Type B pancreatic cell (in vitro differentiated cells): ENCODE data around the gene GRHPR. TPM values are rescaled to one million over a fixed set of nuclear protein-coding genes. Genes with fewer than 3 reads are reported as not detected.
"Not testable (repeated sequence)": the region's sequence is repeated elsewhere in the genome, so short reads cannot be mapped to it uniquely, and the experiment has no call there.

Experiments
- DNase-seq: peaks from one replicate; pipeline ENCODE4 v3.0.0; 2021; ENCODE audit warnings: mixed read lengths; ENCODE audit not compliant: unreplicated experiment; ENCODE audit errors: extremely low spot score
- H3K27ac Mint-ChIP-seq: 2 replicates; pipeline ENCODE4 v1.8.0; 2021; ENCODE audit warnings: mild to moderate bottlenecking, mixed read lengths
- H3K27me3 Mint-ChIP-seq: 2 replicates; pipeline ENCODE4 v1.8.0; 2021; ENCODE audit warnings: mixed read lengths
- H3K36me3 Mint-ChIP-seq: 2 replicates; pipeline ENCODE4 v1.8.0; 2021; ENCODE audit warnings: mixed read lengths
- H3K4me1 Mint-ChIP-seq: one replicate; pipeline ENCODE4 v1.8.0; 2021; ENCODE audit warnings: mixed read lengths; ENCODE audit not compliant: unreplicated experiment
- H3K4me3 Mint-ChIP-seq: 2 replicates; pipeline ENCODE4 v1.8.0; 2021; ENCODE audit warnings: mild to moderate bottlenecking, mixed read lengths
- H3K9me3 Mint-ChIP-seq: 2 replicates; pipeline ENCODE4 v1.8.0; 2021; ENCODE audit warnings: mixed read lengths
- total RNA-seq: library from RNA; stranded (reverse); gene quantifications from 2 replicates; pipeline ENCODE4 v1.2.1, GENCODE V29; 2021; ENCODE audit warnings: low replicate concordance
- TF ChIP-seq, protein P1 (sequence below): fragments of 200-600 bp; sonication (generic); conservative IDR thresholded peaks from 2 replicates; pipeline ENCODE4 v1.5.0; 2021; ENCODE audit warnings: antibody characterized with exemption, mild to moderate bottlenecking

GRHPR gene
- total RNA-seq, 1 donor from 2014 or later: 109 TPM

GRCh38 chr9:37464006-37464405 lies 41.5 kb downstream of the GRHPR start:
- no peak for DNase-seq
- TF ChIP-seq, protein P1, sequence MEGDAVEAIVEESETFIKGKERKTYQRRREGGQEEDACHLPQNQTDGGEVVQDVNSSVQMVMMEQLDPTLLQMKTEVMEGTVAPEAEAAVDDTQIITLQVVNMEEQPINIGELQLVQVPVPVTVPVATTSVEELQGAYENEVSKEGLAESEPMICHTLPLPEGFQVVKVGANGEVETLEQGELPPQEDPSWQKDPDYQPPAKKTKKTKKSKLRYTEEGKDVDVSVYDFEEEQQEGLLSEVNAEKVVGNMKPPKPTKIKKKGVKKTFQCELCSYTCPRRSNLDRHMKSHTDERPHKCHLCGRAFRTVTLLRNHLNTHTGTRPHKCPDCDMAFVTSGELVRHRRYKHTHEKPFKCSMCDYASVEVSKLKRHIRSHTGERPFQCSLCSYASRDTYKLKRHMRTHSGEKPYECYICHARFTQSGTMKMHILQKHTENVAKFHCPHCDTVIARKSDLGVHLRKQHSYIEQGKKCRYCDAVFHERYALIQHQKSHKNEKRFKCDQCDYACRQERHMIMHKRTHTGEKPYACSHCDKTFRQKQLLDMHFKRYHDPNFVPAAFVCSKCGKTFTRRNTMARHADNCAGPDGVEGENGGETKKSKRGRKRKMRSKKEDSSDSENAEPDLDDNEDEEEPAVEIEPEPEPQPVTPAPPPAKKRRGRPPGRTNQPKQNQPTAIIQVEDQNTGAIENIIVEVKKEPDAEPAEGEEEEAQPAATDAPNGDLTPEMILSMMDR: no peak
- H3K4me3 Mint-ChIP-seq: peak overlapping the region; percentile 96
- peaks cover 27% of the 10 kb centered on the region for H3K4me1 Mint-ChIP-seq
- peak overlapping the region; percentile 99 for H3K27ac Mint-ChIP-seq
- H3K27me3 Mint-ChIP-seq: no peaks in the 10 kb centered on the region
- H3K36me3 Mint-ChIP-seq: peaks cover 20% of the 10 kb centered on the region
- no peaks in the 10 kb centered on the region for H3K9me3 Mint-ChIP-seq

- no peak for DNase-seq
- no peaks in the 10 kb centered on the region for H3K27me3 Mint-ChIP-seq
- H3K4me3 Mint-ChIP-seq: peak overlapping the region; percentile 96
- H3K27ac Mint-ChIP-seq: peak overlapping the region; percentile 99
- no peaks in the 10 kb centered on the region for H3K9me3 Mint-ChIP-seq
- TF ChIP-seq, protein P1: no peak
- peaks cover 27% of the 10 kb centered on the region for H3K4me1 Mint-ChIP-seq
- H3K36me3 Mint-ChIP-seq: peaks cover 20% of the 10 kb centered on the region
Measured at GRCh38 chr9:37464426-37465248, 42.1 kb downstream of the GRHPR start.

DNA sequence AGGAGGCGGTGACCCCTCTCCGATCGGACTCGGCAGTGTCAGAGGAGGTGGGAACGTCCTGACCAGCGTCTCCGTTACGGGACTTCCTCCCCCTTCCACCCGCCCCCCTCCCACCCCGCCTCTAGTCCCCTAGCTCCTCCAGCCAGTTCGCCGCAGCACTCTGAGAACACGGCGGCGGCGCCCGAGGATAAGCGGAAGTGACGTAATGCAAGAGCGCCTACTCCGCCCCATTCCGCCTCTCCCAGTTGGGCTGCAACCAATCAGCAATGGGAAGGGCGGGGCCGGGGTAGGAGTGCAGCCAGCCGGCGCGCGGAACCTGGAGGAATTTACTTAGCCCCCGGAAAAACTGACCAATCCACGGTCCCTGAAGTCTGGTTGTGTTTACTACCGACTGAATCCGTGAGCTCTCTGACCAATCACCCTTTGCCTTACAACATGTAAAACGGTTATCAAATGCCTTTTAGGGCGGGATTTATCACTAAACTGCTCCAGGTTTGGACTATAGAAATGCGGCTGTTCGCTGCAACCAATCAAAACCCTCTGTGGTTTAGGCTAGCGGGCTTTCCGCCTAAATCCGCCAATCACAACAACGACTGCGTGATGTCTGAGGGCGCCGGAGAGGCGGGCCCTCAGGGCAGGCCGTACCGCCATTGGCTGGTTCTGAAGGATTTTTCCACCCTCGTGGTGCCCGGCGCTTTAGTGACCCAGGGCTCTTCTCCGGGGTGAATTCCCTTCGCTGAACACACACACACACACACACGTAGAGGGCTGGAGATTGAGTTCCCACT lies 42.9 kb downstream of the GRHPR start, which contains the start of gene ZBTB5:
Gene ZBTB5 (minus strand): TSS at position 202 of the 788 bp plus-strand sequence. CDS start 22,899 bp downstream, outside the sequence.
- peak; percentile 97 for DNase-seq
- Mint-ChIP-seq H3K9me3 (no peaks in the 10 kb centered on the region), H3K4me3 (peak within 1 kb of the TSS; percentile 96), H3K27ac (peak within 1 kb of the TSS; percentile 99), H3K4me1 (peaks cover 27% of the 10 kb centered on the region), H3K27me3 (no peaks in the 10 kb centered on the region), H3K36me3 (peaks cover 20% of the 10 kb centered on the region)
- TF ChIP-seq, protein P1: no peak

DNA sequence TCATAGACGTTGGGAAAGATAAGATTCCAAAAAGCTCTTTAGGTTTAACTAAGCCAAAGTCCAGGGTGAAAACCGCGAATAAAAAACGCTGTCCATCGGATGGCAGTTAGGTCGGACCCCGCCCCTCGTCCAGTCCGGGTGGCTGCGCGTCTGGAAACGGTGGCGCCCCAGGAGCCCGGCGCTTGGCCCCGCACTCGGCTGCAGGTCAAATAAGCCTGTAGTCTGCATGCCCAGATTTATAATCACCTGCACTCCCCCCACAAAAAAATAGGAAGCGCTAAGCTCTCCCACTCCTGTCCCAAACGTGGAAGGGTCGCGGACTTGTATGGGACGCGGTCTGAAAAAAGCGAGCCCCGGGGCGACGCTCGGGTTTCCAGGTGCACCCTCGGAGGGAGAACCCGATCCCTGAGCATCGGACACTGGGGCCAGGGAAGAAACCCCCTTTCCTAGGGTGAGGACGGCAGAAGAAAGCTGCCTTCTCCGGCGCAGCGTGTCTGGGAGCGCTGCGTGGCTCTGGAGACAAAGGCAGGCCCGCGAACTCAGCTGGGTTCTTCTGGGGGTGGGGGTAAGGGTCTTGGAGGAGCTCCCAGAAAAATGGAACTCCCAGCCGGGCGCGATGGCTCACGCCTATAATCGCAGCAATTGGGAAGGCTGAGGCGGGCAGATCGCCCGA lies 43.7 kb downstream of the GRHPR start:
- Mint-ChIP-seq H3K27me3 (no peaks in the 10 kb centered on the region), H3K4me3 (peak overlapping the region; percentile 96), H3K4me1 (peaks cover 23% of the 10 kb centered on the region), H3K9me3 (no peaks in the 10 kb centered on the region), H3K27ac (peak overlapping the region; percentile 99), H3K36me3 (peaks cover 16% of the 10 kb centered on the region)
- peak; percentile 87 for DNase-seq
- TF ChIP-seq, protein P1: no peak

- not testable (repeated sequence) for H3K9me3 Mint-ChIP-seq, H3K4me3 Mint-ChIP-seq, H3K36me3 Mint-ChIP-seq, DNase-seq, H3K27me3 Mint-ChIP-seq, H3K27ac Mint-ChIP-seq
- peaks cover 28% of the 10 kb centered on the region for H3K4me1 Mint-ChIP-seq
Measured at GRCh38 chr9:37467530-37467929, 45.0 kb downstream of the GRHPR start.
